Measurements from ENCODE around the gene PTPRF. TPM values are rescaled to one million over a fixed set of nuclear protein-coding genes. Genes with fewer than 3 reads are reported as not detected.

Gene PTPRF
- total RNA-seq, 1 donor from 2014 or later: 36.4 TPM

DNA sequence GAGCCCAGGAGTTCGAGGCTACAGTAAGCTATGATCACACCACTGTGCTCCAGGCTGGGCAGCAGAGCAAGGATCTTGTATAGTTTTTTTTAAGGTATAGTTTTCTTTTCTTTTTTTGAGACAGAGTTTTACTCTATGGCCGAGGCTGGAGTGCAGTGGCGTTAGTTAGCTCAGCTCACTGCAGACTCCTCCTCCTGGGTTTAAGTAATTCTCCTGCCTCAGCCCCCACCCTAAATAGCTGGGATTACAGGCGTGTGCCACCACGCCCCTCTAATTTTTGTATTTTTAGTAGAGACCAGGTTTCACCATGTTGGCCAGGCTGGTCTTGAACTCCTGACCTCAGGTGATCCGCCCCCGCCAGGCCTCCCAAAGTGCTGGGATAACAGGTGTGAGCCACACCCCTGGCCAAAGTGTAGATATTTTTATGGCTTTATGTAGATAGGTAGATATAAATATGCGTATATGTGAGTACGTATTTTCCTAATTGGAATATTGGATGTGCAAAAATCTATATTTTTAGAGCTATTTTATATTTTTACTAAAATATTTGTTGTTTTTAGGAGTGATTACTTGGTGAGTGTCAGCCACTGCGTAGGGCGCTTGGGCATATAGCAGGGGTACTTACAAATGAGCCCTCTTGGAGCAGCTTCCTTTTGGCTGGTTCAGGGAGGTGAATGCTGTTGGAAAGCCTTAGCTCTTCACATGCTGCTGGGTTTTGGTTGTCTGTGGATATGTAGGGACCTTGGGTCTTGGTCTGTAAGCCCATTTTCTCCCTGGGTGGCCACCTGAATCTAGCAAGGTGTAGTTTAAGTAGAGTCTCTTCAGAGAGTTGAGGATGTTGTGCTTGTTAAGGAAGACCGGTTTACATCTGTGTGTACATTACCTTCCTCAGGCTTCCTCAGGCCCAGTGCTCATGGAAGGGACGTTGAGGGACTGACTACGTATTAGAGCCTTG, 128.8 kb downstream of the PTPRF start:
- no peak for DNase-seq (ENCODE audit: low spot score)

DNA sequence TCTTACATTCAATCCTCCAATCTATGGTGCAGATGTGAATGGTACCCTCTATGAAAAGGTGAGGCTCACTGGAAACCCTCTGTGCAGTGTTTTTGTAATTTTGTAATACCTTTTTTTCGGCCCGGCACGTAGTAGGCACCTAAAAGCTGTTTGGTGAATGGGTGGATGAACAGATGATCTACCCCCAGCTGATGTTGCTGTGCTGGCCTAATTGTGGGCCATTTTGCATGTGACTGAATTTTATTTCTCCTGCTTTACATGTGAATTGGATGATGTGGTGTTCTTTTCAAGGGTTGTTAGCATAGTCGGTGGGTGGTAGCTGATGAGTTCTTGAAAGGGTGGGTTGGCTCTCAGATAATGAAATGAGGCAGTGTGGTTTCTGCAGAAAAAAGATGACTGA, 129.7 kb downstream of the PTPRF start:
- DNase-seq (ENCODE audit: low spot score): no peak

DNA sequence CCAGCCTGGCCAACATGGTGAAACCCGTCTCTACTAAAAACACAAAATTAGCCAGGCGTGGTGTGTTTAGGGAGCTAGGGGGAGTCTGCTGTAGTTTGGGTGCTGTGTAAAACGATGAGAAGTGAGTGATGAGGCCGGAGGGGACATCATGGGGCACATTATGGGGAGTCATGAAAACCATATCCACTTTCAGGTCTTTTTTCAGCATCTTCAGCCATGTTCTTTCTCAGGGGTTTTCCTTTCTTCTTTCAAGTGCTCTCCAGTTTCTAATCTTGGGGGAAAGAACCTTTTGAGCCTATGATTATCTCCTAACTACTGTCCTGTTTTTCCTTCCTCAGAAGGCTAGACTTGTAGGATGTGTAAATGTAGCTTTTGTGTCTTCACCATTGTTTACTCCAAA, 133.7 kb downstream of the PTPRF start:
- no peak for DNase-seq (ENCODE audit: low spot score)

- DNase-seq (ENCODE audit: low spot score): no peak
Measured at GRCh38 chr1:43666608-43667007, 135.9 kb downstream of the PTPRF start.

GRCh38 chr1:43668956-43669355, 138.3 kb downstream of the PTPRF start:
- no peak for DNase-seq (ENCODE audit: low spot score)

DNA sequence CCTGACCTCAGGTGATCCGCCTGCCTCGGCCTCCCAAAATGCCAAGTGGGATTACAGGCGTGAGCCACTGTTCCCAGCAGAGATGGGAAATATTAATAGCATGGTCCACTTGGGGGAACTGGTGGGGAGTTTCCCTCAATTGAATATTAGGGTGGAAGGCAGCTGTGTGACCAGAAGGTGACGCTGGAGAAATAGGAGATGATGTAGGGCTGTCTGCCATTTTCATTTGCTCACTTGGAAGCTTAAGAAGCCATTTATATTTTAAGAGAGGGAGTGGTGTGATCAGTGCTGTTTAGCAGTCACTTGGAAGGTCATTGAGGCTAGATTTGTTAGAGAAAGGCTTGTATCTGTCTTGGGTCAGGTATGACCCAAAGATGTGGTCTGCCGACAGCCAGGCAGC, 139.2 kb downstream of the PTPRF start:
- DNase-seq (ENCODE audit: low spot score): no peak

- DNase-seq (ENCODE audit: low spot score): no peak
Measured at GRCh38 chr1:43671193-43671592, 140.5 kb downstream of the PTPRF start.

DNA sequence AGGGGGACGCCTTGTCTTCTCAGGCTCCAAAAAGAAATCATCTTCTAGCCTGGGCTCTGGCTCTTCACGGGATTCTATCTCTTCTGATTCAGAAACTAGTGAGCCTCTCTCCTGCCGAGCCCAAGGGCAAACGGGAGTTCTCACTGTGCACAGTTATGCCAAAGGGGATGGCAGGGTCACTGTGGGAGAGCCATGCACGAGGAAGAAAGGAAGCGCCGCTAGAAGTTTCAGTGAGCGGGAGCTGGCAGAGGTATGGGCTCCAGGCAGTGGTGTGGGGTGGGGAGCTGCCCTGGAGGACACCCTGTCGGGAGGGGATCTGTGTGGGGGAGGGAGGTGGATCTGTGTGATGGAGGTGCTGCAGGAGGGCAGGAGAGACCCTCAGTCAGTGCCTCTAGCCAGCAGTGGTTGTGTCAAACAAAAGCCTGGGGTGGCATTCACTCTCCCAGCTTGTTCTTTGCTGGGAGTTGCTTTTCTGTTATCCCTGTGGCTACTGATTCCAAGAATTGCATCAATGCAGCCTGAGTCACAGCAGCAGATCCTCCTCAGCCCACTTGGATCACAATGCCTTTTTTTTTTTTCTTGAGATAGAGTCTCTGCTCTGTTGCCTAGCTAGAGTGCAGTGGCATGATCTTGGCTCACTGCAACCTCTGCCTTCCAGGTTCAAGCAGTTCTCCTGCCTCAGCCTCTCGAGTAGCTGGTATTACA, 141.1 kb downstream of the PTPRF start:
- no peak for DNase-seq (ENCODE audit: low spot score)

DNA sequence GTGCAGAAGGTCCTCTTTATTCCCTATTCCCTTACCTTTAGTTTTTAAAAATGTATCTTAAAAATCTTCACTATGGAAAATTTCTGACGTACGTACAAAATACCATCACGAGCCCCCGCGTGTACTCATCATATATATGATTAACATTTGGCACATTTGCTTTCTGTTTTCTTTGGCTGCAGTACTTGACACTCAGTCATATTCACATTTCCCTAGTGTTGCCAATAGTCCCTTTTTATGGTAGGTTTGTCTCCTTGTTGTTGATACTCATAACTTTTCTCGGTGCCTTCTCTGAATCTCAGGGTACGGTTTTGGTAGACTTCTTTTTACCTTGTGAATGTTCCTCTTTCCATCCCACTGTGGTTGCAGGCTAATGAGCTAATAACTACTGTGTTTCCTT, 142.6 kb downstream of the PTPRF start:
- DNase-seq (ENCODE audit: low spot score): no peak

Other genes with a start within 250 kb of the PTPRF start
- 0.48 TPM for gene C1orf210, start 245.3 kb upstream of the PTPRF start, total RNA-seq (ENCODE audit: insufficient read depth, low replicate concordance)
- gene TIE1, start 229.9 kb upstream of the PTPRF start, total RNA-seq (ENCODE audit: insufficient read depth, low replicate concordance): 17.1 TPM
- gene MPL, start 193.1 kb upstream of the PTPRF start, total RNA-seq (ENCODE audit: insufficient read depth, low replicate concordance): not detected
- gene CDC20, start 171.9 kb upstream of the PTPRF start, total RNA-seq (ENCODE audit: insufficient read depth, low replicate concordance): 1.4 TPM
- gene ELOVL1, start 162.9 kb upstream of the PTPRF start, total RNA-seq (ENCODE audit: insufficient read depth, low replicate concordance): 18.1 TPM
- 33.0 TPM for gene MED8, start 141.1 kb upstream of the PTPRF start, total RNA-seq (ENCODE audit: insufficient read depth, low replicate concordance)
- 32.5 TPM for gene SZT2, start 141.0 kb upstream of the PTPRF start, total RNA-seq (ENCODE audit: insufficient read depth, low replicate concordance)
- 46.5 TPM for gene HYI, start 77.0 kb upstream of the PTPRF start, total RNA-seq (ENCODE audit: insufficient read depth, low replicate concordance)
- gene KDM4A, start 119.3 kb downstream of the PTPRF start, total RNA-seq (ENCODE audit: insufficient read depth, low replicate concordance): 21.2 TPM
- gene ST3GAL3, start 176.7 kb downstream of the PTPRF start, total RNA-seq (ENCODE audit: insufficient read depth, low replicate concordance): 36.6 TPM